Measurements from ENCODE around the gene SPATA2. TPM values are rescaled to one million over a fixed set of nuclear protein-coding genes. Genes with fewer than 3 reads are reported as not detected.

Gene SPATA2
- total and polyA plus RNA-seq, 2 of the 13 experiments (the other 11 are each of a cell fraction or from before 2014, with no cell fraction given) = 3.2 to 8.7 TPM

DNA sequence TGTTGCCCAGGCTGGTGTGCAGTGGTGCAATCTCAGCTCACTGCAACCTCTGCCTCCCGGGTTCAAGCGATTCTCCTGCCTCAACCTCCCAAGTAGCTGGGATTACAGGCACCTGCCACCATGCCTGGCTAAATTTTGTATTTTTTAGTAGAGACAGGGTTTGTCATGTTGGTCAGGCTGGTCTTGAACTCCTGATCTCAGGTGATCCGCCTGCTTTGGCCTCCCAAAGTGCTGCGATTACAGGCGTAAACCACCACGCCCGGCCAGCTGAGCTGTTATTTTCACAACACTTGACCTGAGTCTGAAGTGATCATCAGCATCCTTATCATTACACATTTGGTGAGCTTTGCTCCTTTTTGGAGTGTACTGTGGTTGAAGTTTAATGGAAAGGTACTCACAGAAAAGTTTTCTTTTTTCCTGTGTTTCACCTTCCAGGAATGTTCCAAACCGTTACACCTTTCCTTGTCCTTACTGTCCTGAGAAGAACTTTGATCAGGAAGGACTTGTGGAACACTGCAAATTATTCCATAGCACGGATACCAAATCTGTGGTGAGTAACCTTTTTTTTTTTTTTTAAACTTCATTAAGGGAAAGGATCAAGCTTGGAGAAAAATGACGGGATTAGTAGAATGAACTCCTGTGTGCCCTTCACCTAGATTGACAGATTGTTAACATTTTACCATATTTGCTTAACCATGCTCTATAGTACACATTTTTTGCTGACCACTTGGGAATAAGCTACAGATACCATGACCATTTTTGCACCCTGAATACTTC is 30.6 kb upstream of the SPATA2 start (continued):
- TF ChIP-seq PITX1 (CRISPR knock-in tag; IDR thresholded peaks at IDR 0.05) (peak; percentile 85), ZSCAN30 (CRISPR knock-in tag; IDR thresholded peaks at IDR 0.05) (no peak), EHMT2 (IDR thresholded peaks at IDR 0.05; ENCODE audit: borderline replicate concordance, low read depth, low read length) (no peak), SATB2 (CRISPR knock-in tag; IDR thresholded peaks at IDR 0.05) (no peak), ZFY (CRISPR knock-in tag; IDR thresholded peaks at IDR 0.05) (no peak), TP53 (CRISPR knock-in tag; conservative IDR thresholded peaks at IDR 0.05) (no peak), ZKSCAN5 (CRISPR knock-in tag; IDR thresholded peaks at IDR 0.05) (no peak), CCDC6 (CRISPR knock-in tag; IDR thresholded peaks at IDR 0.05) (no peak), GLI4 (CRISPR knock-in tag; IDR thresholded peaks at IDR 0.05; ENCODE audit: borderline replicate concordance) (no peak), NFRKB (IDR thresholded peaks at IDR 0.05) (no peak), ZNF460 (CRISPR knock-in tag; IDR thresholded peaks at IDR 0.05; ENCODE audit: borderline replicate concordance) (peak; percentile 100)
- TF ChIP-seq, protein P1, sequence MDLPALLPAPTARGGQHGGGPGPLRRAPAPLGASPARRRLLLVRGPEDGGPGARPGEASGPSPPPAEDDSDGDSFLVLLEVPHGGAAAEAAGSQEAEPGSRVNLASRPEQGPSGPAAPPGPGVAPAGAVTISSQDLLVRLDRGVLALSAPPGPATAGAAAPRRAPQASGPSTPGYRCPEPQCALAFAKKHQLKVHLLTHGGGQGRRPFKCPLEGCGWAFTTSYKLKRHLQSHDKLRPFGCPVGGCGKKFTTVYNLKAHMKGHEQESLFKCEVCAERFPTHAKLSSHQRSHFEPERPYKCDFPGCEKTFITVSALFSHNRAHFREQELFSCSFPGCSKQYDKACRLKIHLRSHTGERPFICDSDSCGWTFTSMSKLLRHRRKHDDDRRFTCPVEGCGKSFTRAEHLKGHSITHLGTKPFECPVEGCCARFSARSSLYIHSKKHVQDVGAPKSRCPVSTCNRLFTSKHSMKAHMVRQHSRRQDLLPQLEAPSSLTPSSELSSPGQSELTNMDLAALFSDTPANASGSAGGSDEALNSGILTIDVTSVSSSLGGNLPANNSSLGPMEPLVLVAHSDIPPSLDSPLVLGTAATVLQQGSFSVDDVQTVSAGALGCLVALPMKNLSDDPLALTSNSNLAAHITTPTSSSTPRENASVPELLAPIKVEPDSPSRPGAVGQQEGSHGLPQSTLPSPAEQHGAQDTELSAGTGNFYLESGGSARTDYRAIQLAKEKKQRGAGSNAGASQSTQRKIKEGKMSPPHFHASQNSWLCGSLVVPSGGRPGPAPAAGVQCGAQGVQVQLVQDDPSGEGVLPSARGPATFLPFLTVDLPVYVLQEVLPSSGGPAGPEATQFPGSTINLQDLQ (CRISPR knock-in tag; IDR thresholded peaks at IDR 0.05) = no peak
- TF ChIP-seq, protein P2, sequence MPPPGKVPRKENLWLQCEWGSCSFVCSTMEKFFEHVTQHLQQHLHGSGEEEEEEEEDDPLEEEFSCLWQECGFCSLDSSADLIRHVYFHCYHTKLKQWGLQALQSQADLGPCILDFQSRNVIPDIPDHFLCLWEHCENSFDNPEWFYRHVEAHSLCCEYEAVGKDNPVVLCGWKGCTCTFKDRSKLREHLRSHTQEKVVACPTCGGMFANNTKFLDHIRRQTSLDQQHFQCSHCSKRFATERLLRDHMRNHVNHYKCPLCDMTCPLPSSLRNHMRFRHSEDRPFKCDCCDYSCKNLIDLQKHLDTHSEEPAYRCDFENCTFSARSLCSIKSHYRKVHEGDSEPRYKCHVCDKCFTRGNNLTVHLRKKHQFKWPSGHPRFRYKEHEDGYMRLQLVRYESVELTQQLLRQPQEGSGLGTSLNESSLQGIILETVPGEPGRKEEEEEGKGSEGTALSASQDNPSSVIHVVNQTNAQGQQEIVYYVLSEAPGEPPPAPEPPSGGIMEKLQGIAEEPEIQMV (CRISPR knock-in tag; IDR thresholded peaks at IDR 0.05; ENCODE audit: low read depth) = peak; percentile 59; the same call in 1 of the 2 replicates
- TF ChIP-seq, protein P3, sequence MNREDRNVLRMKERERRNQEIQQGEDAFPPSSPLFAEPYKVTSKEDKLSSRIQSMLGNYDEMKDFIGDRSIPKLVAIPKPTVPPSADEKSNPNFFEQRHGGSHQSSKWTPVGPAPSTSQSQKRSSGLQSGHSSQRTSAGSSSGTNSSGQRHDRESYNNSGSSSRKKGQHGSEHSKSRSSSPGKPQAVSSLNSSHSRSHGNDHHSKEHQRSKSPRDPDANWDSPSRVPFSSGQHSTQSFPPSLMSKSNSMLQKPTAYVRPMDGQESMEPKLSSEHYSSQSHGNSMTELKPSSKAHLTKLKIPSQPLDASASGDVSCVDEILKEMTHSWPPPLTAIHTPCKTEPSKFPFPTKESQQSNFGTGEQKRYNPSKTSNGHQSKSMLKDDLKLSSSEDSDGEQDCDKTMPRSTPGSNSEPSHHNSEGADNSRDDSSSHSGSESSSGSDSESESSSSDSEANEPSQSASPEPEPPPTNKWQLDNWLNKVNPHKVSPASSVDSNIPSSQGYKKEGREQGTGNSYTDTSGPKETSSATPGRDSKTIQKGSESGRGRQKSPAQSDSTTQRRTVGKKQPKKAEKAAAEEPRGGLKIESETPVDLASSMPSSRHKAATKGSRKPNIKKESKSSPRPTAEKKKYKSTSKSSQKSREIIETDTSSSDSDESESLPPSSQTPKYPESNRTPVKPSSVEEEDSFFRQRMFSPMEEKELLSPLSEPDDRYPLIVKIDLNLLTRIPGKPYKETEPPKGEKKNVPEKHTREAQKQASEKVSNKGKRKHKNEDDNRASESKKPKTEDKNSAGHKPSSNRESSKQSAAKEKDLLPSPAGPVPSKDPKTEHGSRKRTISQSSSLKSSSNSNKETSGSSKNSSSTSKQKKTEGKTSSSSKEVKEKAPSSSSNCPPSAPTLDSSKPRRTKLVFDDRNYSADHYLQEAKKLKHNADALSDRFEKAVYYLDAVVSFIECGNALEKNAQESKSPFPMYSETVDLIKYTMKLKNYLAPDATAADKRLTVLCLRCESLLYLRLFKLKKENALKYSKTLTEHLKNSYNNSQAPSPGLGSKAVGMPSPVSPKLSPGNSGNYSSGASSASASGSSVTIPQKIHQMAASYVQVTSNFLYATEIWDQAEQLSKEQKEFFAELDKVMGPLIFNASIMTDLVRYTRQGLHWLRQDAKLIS (CRISPR knock-in tag; IDR thresholded peaks at IDR 0.05) = no peak
- TF ChIP-seq, protein P4, sequence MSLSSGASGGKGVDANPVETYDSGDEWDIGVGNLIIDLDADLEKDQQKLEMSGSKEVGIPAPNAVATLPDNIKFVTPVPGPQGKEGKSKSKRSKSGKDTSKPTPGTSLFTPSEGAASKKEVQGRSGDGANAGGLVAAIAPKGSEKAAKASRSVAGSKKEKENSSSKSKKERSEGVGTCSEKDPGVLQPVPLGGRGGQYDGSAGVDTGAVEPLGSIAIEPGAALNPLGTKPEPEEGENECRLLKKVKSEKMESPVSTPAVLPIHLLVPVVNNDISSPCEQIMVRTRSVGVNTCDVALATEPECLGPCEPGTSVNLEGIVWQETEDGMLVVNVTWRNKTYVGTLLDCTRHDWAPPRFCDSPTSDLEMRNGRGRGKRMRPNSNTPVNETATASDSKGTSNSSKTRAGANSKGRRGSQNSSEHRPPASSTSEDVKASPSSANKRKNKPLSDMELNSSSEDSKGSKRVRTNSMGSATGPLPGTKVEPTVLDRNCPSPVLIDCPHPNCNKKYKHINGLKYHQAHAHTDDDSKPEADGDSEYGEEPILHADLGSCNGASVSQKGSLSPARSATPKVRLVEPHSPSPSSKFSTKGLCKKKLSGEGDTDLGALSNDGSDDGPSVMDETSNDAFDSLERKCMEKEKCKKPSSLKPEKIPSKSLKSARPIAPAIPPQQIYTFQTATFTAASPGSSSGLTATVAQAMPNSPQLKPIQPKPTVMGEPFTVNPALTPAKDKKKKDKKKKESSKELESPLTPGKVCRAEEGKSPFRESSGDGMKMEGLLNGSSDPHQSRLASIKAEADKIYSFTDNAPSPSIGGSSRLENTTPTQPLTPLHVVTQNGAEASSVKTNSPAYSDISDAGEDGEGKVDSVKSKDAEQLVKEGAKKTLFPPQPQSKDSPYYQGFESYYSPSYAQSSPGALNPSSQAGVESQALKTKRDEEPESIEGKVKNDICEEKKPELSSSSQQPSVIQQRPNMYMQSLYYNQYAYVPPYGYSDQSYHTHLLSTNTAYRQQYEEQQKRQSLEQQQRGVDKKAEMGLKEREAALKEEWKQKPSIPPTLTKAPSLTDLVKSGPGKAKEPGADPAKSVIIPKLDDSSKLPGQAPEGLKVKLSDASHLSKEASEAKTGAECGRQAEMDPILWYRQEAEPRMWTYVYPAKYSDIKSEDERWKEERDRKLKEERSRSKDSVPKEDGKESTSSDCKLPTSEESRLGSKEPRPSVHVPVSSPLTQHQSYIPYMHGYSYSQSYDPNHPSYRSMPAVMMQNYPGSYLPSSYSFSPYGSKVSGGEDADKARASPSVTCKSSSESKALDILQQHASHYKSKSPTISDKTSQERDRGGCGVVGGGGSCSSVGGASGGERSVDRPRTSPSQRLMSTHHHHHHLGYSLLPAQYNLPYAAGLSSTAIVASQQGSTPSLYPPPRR (CRISPR knock-in tag; IDR thresholded peaks at IDR 0.05; ENCODE audit: borderline replicate concordance) = peak; percentile 90

Data from HepG2 (cell line).